Endothelial cell (in vitro differentiated cells): ENCODE results near the gene XAB2. TPM values are rescaled to one million over a fixed set of nuclear protein-coding genes. Genes with fewer than 3 reads are reported as not detected.

Source experiments
- DNase-seq: peaks from one replicate; pipeline ENCODE4 v3.0.0; 2021; ENCODE audit warnings: low spot score
- H3K27ac Mint-ChIP-seq: one replicate; pipeline ENCODE4 v1.8.0; 2021; ENCODE audit warnings: mixed read lengths, inconsistent platforms; ENCODE audit not compliant: unreplicated experiment
- H3K27me3 Mint-ChIP-seq: one replicate; pipeline ENCODE4 v1.8.0; 2021; ENCODE audit warnings: mild to moderate bottlenecking, moderate library complexity, mixed read lengths, inconsistent platforms; ENCODE audit not compliant: unreplicated experiment
- H3K36me3 Mint-ChIP-seq: one replicate; pipeline ENCODE4 v1.8.0; 2021; ENCODE audit warnings: mild to moderate bottlenecking, low read depth, mixed read lengths, inconsistent platforms; ENCODE audit not compliant: unreplicated experiment
- H3K4me1 Mint-ChIP-seq: one replicate; pipeline ENCODE4 v1.8.0; 2021; ENCODE audit warnings: mild to moderate bottlenecking, mixed read lengths, inconsistent platforms; ENCODE audit not compliant: unreplicated experiment
- H3K4me3 Mint-ChIP-seq: one replicate; pipeline ENCODE4 v1.8.0; 2021; ENCODE audit warnings: mild to moderate bottlenecking, mixed read lengths, inconsistent platforms; ENCODE audit not compliant: unreplicated experiment
- H3K9me3 Mint-ChIP-seq: one replicate; pipeline ENCODE4 v1.8.0; 2021; ENCODE audit warnings: mixed read lengths, inconsistent platforms; ENCODE audit not compliant: unreplicated experiment
- CTCF ChIP-seq: fragments of 200-600 bp; sonication (generic); IDR thresholded peaks from one replicate; pipeline ENCODE4 v1.5.0; 2021; ENCODE audit warnings: antibody characterized with exemption; ENCODE audit not compliant: unreplicated experiment
- total RNA-seq: library from RNA; stranded (reverse); fragmentation: NEBNext Ultra II Directional; extraction: Animal tissue kit (Norgen Biotek cat#: 25700); gene quantifications from one replicate; pipeline ENCODE4 v1.2.1, GENCODE V29; 2021; ENCODE audit not compliant: unreplicated experiment

XAB2 gene
- total RNA-seq, 1 donor from 2014 or later: 46.1 TPM

- peaks cover 16% of the 10 kb centered on the region for H3K27me3 Mint-ChIP-seq
- peaks cover 6% of the 10 kb centered on the region for H3K4me1 Mint-ChIP-seq
- no peak overlapping the region for H3K27ac Mint-ChIP-seq
- TF ChIP-seq CTCF: no peak
- no peaks in the 10 kb centered on the region for H3K9me3 Mint-ChIP-seq
- peak overlapping the region; percentile 77 for H3K4me3 Mint-ChIP-seq
- DNase-seq: no peak
- H3K36me3 Mint-ChIP-seq: peaks cover 29% of the 10 kb centered on the region
Measured at GRCh38 chr19:7622933-7623685, 6.2 kb downstream of the XAB2 start.

- no peak overlapping the region for H3K4me3 Mint-ChIP-seq
- no peak overlapping the region for H3K27ac Mint-ChIP-seq
- peaks cover 25% of the 10 kb centered on the region for H3K36me3 Mint-ChIP-seq
- H3K9me3 Mint-ChIP-seq: no peaks in the 10 kb centered on the region
- no peak for DNase-seq
- no peak for TF ChIP-seq CTCF
- H3K4me1 Mint-ChIP-seq: no peaks in the 10 kb centered on the region
- H3K27me3 Mint-ChIP-seq: peaks cover 14% of the 10 kb centered on the region
Measured at GRCh38 chr19:7620442-7621412, 8.6 kb downstream of the XAB2 start.

GRCh38 chr19:7619671-7620441, 9.5 kb downstream of the XAB2 start:
- no peak for DNase-seq
- no peak for TF ChIP-seq CTCF
- peaks cover 21% of the 10 kb centered on the region for H3K36me3 Mint-ChIP-seq
- H3K27me3 Mint-ChIP-seq: peaks cover 14% of the 10 kb centered on the region
- no peak overlapping the region for H3K27ac Mint-ChIP-seq
- H3K9me3 Mint-ChIP-seq: no peaks in the 10 kb centered on the region
- no peaks in the 10 kb centered on the region for H3K4me1 Mint-ChIP-seq
- H3K4me3 Mint-ChIP-seq: no peak overlapping the region

GRCh38 chr19:7618771-7619510, 10.4 kb downstream of the XAB2 start:
- H3K9me3 Mint-ChIP-seq: no peaks in the 10 kb centered on the region
- peak overlapping the region; percentile 54 for H3K27ac Mint-ChIP-seq
- no peak for TF ChIP-seq CTCF
- no peaks in the 10 kb centered on the region for H3K4me1 Mint-ChIP-seq
- H3K4me3 Mint-ChIP-seq: peak overlapping the region; percentile 70
- peaks cover 21% of the 10 kb centered on the region for H3K36me3 Mint-ChIP-seq
- DNase-seq: no peak
- H3K27me3 Mint-ChIP-seq: peaks cover 12% of the 10 kb centered on the region
